Activated gamma-delta T cell treated with anti-CD3 and anti-CD28 coated beads, Interleukin-2, amount 50 U/mL, for 16 hours (primary cell): Measurements from ENCODE around the gene ABHD16B.

ENCODE experiments used
- DNase-seq: peaks from one replicate; pipeline ENCODE4 v3.0.0-alpha.2; 2020; ENCODE audit warnings: low read depth

ABHD16B gene

GRCh38 chr20:63861365-63861934, at the start of gene ABHD16B:
TSS of gene ABHD16B (plus strand) at chr20:63861498. CDS start at chr20:63861541, 43 bp downstream.
- DNase-seq = no peak

- DNase-seq = no peak
These were observed 46.2 kb upstream of the ABHD16B start for GRCh38 chr20:63814891-63815614.

GRCh38 chr20:63815615-63816253, 45.6 kb upstream of the ABHD16B start:
- DNase-seq = no peak

GRCh38 chr20:63819224-63819921, 41.9 kb upstream of the ABHD16B start:
- no peak for DNase-seq

GRCh38 chr20:63821811-63822210, 39.5 kb upstream of the ABHD16B start:
- DNase-seq = no peak

GRCh38 chr20:63822276-63822696, 39.0 kb upstream of the ABHD16B start:
- DNase-seq = no peak

- no peak for DNase-seq
These were observed 37.5 kb upstream of the ABHD16B start for GRCh38 chr20:63823691-63824311.

GRCh38 chr20:63825331-63826118, 35.8 kb upstream of the ABHD16B start:
- no peak for DNase-seq

GRCh38 chr20:63826753-63827152, 34.5 kb upstream of the ABHD16B start:
- no peak for DNase-seq

GRCh38 chr20:63828124-63828523, 33.2 kb upstream of the ABHD16B start:
- DNase-seq = no peak

GRCh38 chr20:63828545-63828944, 32.8 kb upstream of the ABHD16B start:
- DNase-seq = no peak

GRCh38 chr20:63828951-63829350, 32.3 kb upstream of the ABHD16B start:
- no peak for DNase-seq

- no peak for DNase-seq
These were observed 31.7 kb upstream of the ABHD16B start for GRCh38 chr20:63829603-63829944.

- no peak for DNase-seq
These were observed 31.1 kb upstream of the ABHD16B start for GRCh38 chr20:63829945-63830835.

GRCh38 chr20:63830841-63831588, 30.3 kb upstream of the ABHD16B start, which contains the start of gene ZBTB46:
TSS of gene ZBTB46 (minus strand) at chr20:63831264. CDS start at chr20:63790757, 40,507 bp downstream.
- DNase-seq = no peak

- no peak for DNase-seq
These were observed 29.7 kb upstream of the ABHD16B start for GRCh38 chr20:63831646-63831992.

GRCh38 chr20:63831993-63832686, 29.2 kb upstream of the ABHD16B start:
- no peak for DNase-seq

GRCh38 chr20:63833776-63834490, 27.4 kb upstream of the ABHD16B start:
- DNase-seq = no peak
